Keratinocyte (primary cell): ENCODE data around the gene APP. TPM values are rescaled to one million over a fixed set of nuclear protein-coding genes. Genes with fewer than 3 reads are reported as not detected.

ENCODE experiments used
- DNase-seq: peaks from one replicate; pipeline ENCODE4 v3.0.0-alpha.2; 2011; ENCODE audit warnings: low read depth, missing footprints, low spot score
- FAIRE-seq: peaks from 2 replicates; lab custom pipeline; 2011; peaks lifted over from hg19 to GRCh38; lab: Jason Lieb, UNC
- H2AFZ ChIP-seq: 2 replicates; pipeline ENCODE4 v1.6.0; 2012; ENCODE audit warnings: low read length, control low read depth, inconsistent platforms; ENCODE audit not compliant: control insufficient read depth
- H3K27ac ChIP-seq: 2 replicates; pipeline ENCODE4 v1.5.1; 2011; ENCODE audit warnings: low read length; ENCODE audit not compliant: control insufficient read depth, insufficient read depth
- H3K27me3 ChIP-seq: 3 replicates; pipeline ENCODE4 v1.6.0; 2011; ENCODE audit warnings: low read length; ENCODE audit not compliant: control insufficient read depth, insufficient read depth; ENCODE audit errors: extremely low read depth
- H3K36me3 ChIP-seq, 2 experiments: 2 replicates in 1 of 2; 3 replicates in 1 of 2; pipeline ENCODE4 v1.5.1; 2011; ENCODE audit warnings: low read length in 2 of 2, mild to moderate bottlenecking in 1 of 2; ENCODE audit not compliant: control insufficient read depth in 2 of 2, insufficient read depth in 2 of 2; ENCODE audit errors: extremely low read depth in 1 of 2
- H3K4me1 ChIP-seq: 3 replicates; pipeline ENCODE4 v1.5.1; 2011; ENCODE audit warnings: low read length; ENCODE audit not compliant: control insufficient read depth, insufficient read depth; ENCODE audit errors: extremely low read depth
- H3K4me2 ChIP-seq: 3 replicates; pipeline ENCODE4 v1.6.0; 2011; ENCODE audit warnings: low read depth, low read length; ENCODE audit not compliant: control insufficient read depth, insufficient read depth; ENCODE audit errors: extremely low read depth
- H3K4me3 ChIP-seq, 3 experiments: fragments of 200-600 bp in 1 of 3; sonication (generic) in 1 of 3; 2 replicates in 2 of 3; 3 replicates in 1 of 3; pipeline ENCODE4 v1.5.1; 2011 to 2016; ENCODE audit warnings: low read length in 3 of 3, mild to moderate bottlenecking in 3 of 3, control low read depth in 2 of 3, inconsistent platforms in 1 of 3, low read depth in 1 of 3, mixed read lengths in 1 of 3, mixed run types in 1 of 3, moderate library complexity in 1 of 3; ENCODE audit not compliant: control insufficient read depth in 2 of 3, insufficient read depth in 2 of 3; ENCODE audit errors: extremely low read depth in 1 of 3
- H3K79me2 ChIP-seq: 2 replicates; pipeline ENCODE4 v1.6.0; 2012; ENCODE audit warnings: low read length; ENCODE audit not compliant: control insufficient read depth, insufficient read depth
- H3K9ac ChIP-seq: 3 replicates; pipeline ENCODE4 v1.6.0; 2011; ENCODE audit warnings: low read length; ENCODE audit not compliant: control insufficient read depth, insufficient read depth; ENCODE audit errors: extremely low read depth
- H3K9me1 ChIP-seq: 3 replicates; pipeline ENCODE4 v1.6.0; 2011; ENCODE audit warnings: low read length; ENCODE audit not compliant: control insufficient read depth, insufficient read depth; ENCODE audit errors: extremely low read depth
- H3K9me3 ChIP-seq: 2 replicates; pipeline ENCODE4 v1.5.1; 2012; ENCODE audit warnings: low read depth, low read length; ENCODE audit not compliant: control insufficient read depth
- H4K20me1 ChIP-seq: 3 replicates; pipeline ENCODE4 v1.6.0; 2011; ENCODE audit warnings: low read length; ENCODE audit not compliant: control insufficient read depth, insufficient read depth; ENCODE audit errors: extremely low read depth
- CTCF ChIP-seq, 3 experiments: IDR thresholded peaks in 1 of 3; conservative IDR thresholded peaks in 1 of 3; optimal IDR thresholded peaks in 1 of 3; 2 replicates in 2 of 3; 3 replicates in 1 of 3; pipeline versions ENCODE3 to v1.5.1; 2011; ENCODE audit warnings: low read length in 3 of 3, mild to moderate bottlenecking in 3 of 3, moderate library complexity in 2 of 3, control low read depth in 1 of 3, inconsistent platforms in 1 of 3; ENCODE audit not compliant: insufficient read depth in 2 of 3; ENCODE audit errors: extremely low read depth in 1 of 3
- EZH2 ChIP-seq: IDR thresholded peaks from one replicate; pipeline ENCODE4 v1.6.1; 2012; ENCODE audit warnings: inconsistent platforms, mild to moderate bottlenecking, low read length, moderate library complexity
- dilution Hi-C: fragments of 300-500 bp; cut with MboI; formaldehyde crosslinking; loops from one replicate; pipeline ENCODE4 v1.7.0; 2020; ENCODE audit warnings: low sequenced_read_pairs; ENCODE audit not compliant: extremely low pct_ligation_motif_present
- polyA plus RNA-seq, 5 experiments: library from polyadenylated mRNA; depleted of rRNA in 3 of 5; stranded (reverse) in 3 of 5; stranded (forward) in 1 of 5; unstranded in 1 of 5; fragments of >200 nt; gene quantifications; 1 replicate in 1 of 5; 2 replicates in 3 of 5; 3 replicates in 1 of 5; pipeline versions ENCODE4 v1.2.1 to v1.2.3, GENCODE V29; 2011 to 2012; ENCODE audit warnings: missing spikeins in 2 of 5, low read depth in 1 of 5, low replicate concordance in 1 of 5

APP gene
- polyA plus RNA-seq, 1 donor (not counting 4 experiments of a cell fraction or from before 2014, with no cell fraction given) = 1,015 TPM

GRCh38 chr21:25906587-25906986, 264.0 kb downstream of the APP start:
- dilution Hi-C loops = no loop called here
- H3K9ac ChIP-seq = no peak overlapping the region
- H3K27me3 ChIP-seq = no peaks in the 10 kb centered on the region
- H3K4me3 ChIP-seq = no peak overlapping the region
- H2AFZ ChIP-seq = no peak overlapping the region
- H4K20me1 ChIP-seq = no peaks in the 10 kb centered on the region
- TF ChIP-seq CTCF (optimal IDR thresholded peaks at IDR 0.05 in 1 of 3, IDR thresholded peaks at IDR 0.05 in 1 of 3, conservative IDR thresholded peaks at IDR 0.05 in 1 of 3; ENCODE audit: extremely low read depth in 1 of 3, insufficient read depth in 2 of 3, low read length in 3 of 3) = no peak
- TF ChIP-seq EZH2 = no peak
- H3K36me3 ChIP-seq = peaks cover 26 to 34% of the 10 kb centered on the region in 2 experiments
- H3K9me1 ChIP-seq = peaks cover 2% of the 10 kb centered on the region
- no peaks in the 10 kb centered on the region for H3K4me1 ChIP-seq
- DNase-seq (no peak), FAIRE-seq (no peak)
- no peak overlapping the region for H3K27ac ChIP-seq
- H3K79me2 ChIP-seq = no peaks in the 10 kb centered on the region
- H3K9me3 ChIP-seq = no peaks in the 10 kb centered on the region
- no peak overlapping the region for H3K4me2 ChIP-seq

- H3K4me3 ChIP-seq = no peak overlapping the region
- TF ChIP-seq CTCF (optimal IDR thresholded peaks at IDR 0.05 in 1 of 3, IDR thresholded peaks at IDR 0.05 in 1 of 3, conservative IDR thresholded peaks at IDR 0.05 in 1 of 3; ENCODE audit: extremely low read depth in 1 of 3, insufficient read depth in 2 of 3, low read length in 3 of 3) (no peak), EZH2 (no peak)
- peaks cover 2% of the 10 kb centered on the region for H3K9me1 ChIP-seq
- no peaks in the 10 kb centered on the region for H3K9me3 ChIP-seq
- no peaks in the 10 kb centered on the region for H4K20me1 ChIP-seq
- no peaks in the 10 kb centered on the region for H3K27me3 ChIP-seq
- H3K4me2 ChIP-seq = no peak overlapping the region
- no peak overlapping the region for H3K27ac ChIP-seq
- H2AFZ ChIP-seq = no peak overlapping the region
- FAIRE-seq = no peak
- H3K79me2 ChIP-seq = no peaks in the 10 kb centered on the region
- peaks cover 27 to 34% of the 10 kb centered on the region in 2 experiments for H3K36me3 ChIP-seq
- dilution Hi-C loops = no loop called here
- no peak overlapping the region for H3K9ac ChIP-seq
- H3K4me1 ChIP-seq = no peaks in the 10 kb centered on the region
- DNase-seq = no peak
These were observed 265.4 kb downstream of the APP start for GRCh38 chr21:25905126-25905525.
